Heart right ventricle (tissue), 16 donors: Measurements from ENCODE around the gene AGAP1. TPM values are rescaled to one million over a fixed set of nuclear protein-coding genes. Genes with fewer than 3 reads are reported as not detected.

Experiments
- ATAC-seq, 8 donors: fragments of 200-7000 bp; cut with Tn5 transposase; one replicate each; pipeline ENCODE4 v1.9.1; 2020; ENCODE audit warnings: mild to moderate bottlenecking in 8 of 8, moderate library complexity in 8 of 8, moderate number of reproducible peaks in 1 of 8
- DNase-seq, 2 donors: peaks; one replicate each; pipeline ENCODE4 v3.0.0-alpha.2; 2020
- H3K27ac ChIP-seq, 10 donors: fragments of 200-600 bp; sonication (generic) in 2 of 10; one replicate each; pipeline versions ENCODE4 v1.5.0 to v1.8.0; 2020 to 2022; ENCODE audit warnings: mild to moderate bottlenecking in 3 of 10
- H3K27me3 ChIP-seq, 7 donors: fragments of 200-600 bp; one replicate each; pipeline ENCODE4 v1.8.0; 2021 to 2022; ENCODE audit warnings: mild to moderate bottlenecking in 2 of 7
- H3K36me3 ChIP-seq, 9 donors: fragments of 200-600 bp; sonication (generic) in 1 of 9; one replicate each; pipeline versions ENCODE4 v1.5.0 to v1.8.0; 2020 to 2022; ENCODE audit warnings: mild to moderate bottlenecking in 2 of 9
- H3K4me1 ChIP-seq, 9 donors: fragments of 200-600 bp; sonication (generic) in 1 of 9; one replicate each; pipeline versions ENCODE4 v1.5.0 to v1.8.0; 2020 to 2022; ENCODE audit warnings: mild to moderate bottlenecking in 4 of 9
- H3K4me3 ChIP-seq, 10 donors: fragments of 200-600 bp; sonication (generic) in 2 of 10; one replicate each; pipeline versions ENCODE4 v1.5.0 to v1.8.0; 2020 to 2022; ENCODE audit warnings: mild to moderate bottlenecking in 7 of 10, moderate library complexity in 2 of 10
- H3K9me3 ChIP-seq, 11 donors: fragments of 200-600 bp in 10 of 11; sonication (generic) in 2 of 11; one replicate each; pipeline versions ENCODE4 v1.5.0 to v1.8.0; 2013 to 2022; ENCODE audit warnings: mild to moderate bottlenecking in 2 of 11, control low read depth in 1 of 11, moderate library complexity in 1 of 11
- CTCF ChIP-seq, 9 donors: fragments of 200-600 bp; sonication (generic) in 2 of 9; IDR thresholded peaks; one replicate each; pipeline versions ENCODE4 v1.5.0 to v1.8.0; 2021 to 2022; ENCODE audit warnings: antibody characterized with exemption in 9 of 9, mild to moderate bottlenecking in 5 of 9, moderate library complexity in 1 of 9
- WGBS, 2 donors: extraction: QIAGEN DNeasy Blood & Tissue Kit; methylation state at CpG; one replicate each; pipeline ENCODE4 v1.1.7; 2013; ENCODE audit warnings: inconsistent platforms in 1 of 2; 5-methylcytosine and 5-hydroxymethylcytosine counted together
- intact Hi-C, 10 donors: fragments of 100-400 bp; cut with DNase I; formaldehyde crosslinking; loops; one replicate each; pipeline versions ENCODE4 v1.11.1 to v1.14.2; 2022
- polyA plus RNA-seq, 2 donors: library from polyadenylated mRNA; stranded (reverse); fragments of 200-250 nt; gene quantifications; one replicate each; pipeline ENCODE4 v1.2.3, GENCODE V29; 2013
- total RNA-seq, 10 donors: library from RNA; stranded (reverse); fragmentation: NEBNext Ultra II Directional in 3 of 10; extraction: Animal tissue kit (Norgen Biotek cat#: 25700) in 3 of 10; gene quantifications; one replicate each; pipeline versions ENCODE4 v1.2.1 to v1.2.4, GENCODE V29; 2021 to 2023
- donor health status: Arrhythmogenic right ventricular cardiomyopathy.
- donor health status: ischemic (EF 13 %, LVEDD 7.1; RV severe dilation, severe dysfunction).
- donor health status: healthy with polysubstance abuse.
- donor health status: DM: no; HTN: yes; CAD: no.
- donor health status: DM: no; HTN: no; CAD: no.
- donor health status: ischemic (EF 25% LVEDD 6.9; RV normal size, moderate dysfunction).
- donor health status: ischemic (EF 25% LVEDD 5.7; RV mildly dilated, moderate dysfunction).
- donor health status: healthy.
- donor health status: DM: yes; HTN: yes; CAD: no.
- donor health status: Ischemic cardiomyopathy.
- donor health status: ischemic (EF 35%, LVEDD 5.7; RV mildly dilated, moderate dysfunction).
- donor health status: nonischemic (EF 11% LVEDD 7.7; RV severe dilation, severe dysfunction).
- donor health status: DM: yes; HTN: yes; CAD: no.
- donor health status: PGD.
- donor health status: ischemic (EF 29% LVEDD 5.4; RV normal size, mild dysfunction).
- donor health status: nonischemic (EF 23%, LVEDD 6.1; RV moderate dilation, normal function).

The AGAP1 gene
- total and polyA plus RNA-seq, 12 donors, result 3.5 to 29.2 (median 19.4) TPM

DNA sequence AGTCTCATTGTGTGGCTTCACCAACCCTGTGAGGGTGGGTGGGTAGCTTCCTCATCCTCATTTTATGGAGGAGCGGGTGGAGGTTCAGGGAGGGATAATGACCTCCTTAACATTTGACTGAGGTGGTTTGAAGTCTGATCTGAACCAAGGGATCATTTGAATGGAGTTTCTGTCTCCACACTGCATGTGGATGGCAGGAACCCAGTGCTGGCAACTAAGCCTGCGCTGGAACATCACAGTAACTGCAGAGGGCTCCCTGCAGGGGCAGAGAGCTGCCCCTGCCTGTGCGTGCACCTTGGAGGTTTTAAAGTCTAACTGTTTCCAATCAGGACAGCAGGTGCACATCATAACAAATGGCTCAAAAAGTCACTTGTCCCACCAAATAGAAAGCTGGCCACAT is 3.3 kb downstream of the AGAP1 start:
- Histone ChIP-seq H3K4me3 (no peak overlapping the region), H3K36me3 (no peaks in the 10 kb centered on the region), H3K9me3 (peaks cover 0 to 2% (median 0%) of the 10 kb centered on the region in 11 donors), H3K27me3 (peaks cover 0 to 35% (median 0%) of the 10 kb centered on the region in 7 donors), H3K4me1 (peaks cover 11 to 66% (median 40%) of the 10 kb centered on the region in 9 donors), H3K27ac (no peak overlapping the region)
- WGBS, 2 donors, result 85 to 88% methylated on average over 3 of the region's 3 CpGs
- ATAC-seq (no peak), DNase-seq (no peak)
- intact Hi-C loops, result loop anchor here in 4 of 10 donors (5.0 to 10.0 kb wide), 3 partner anchors 95 to 362 kb away; no protein-coding TSS in a partner anchor
- TF ChIP-seq CTCF (IDR thresholded peaks at IDR 0.05), result no peak

- no peak for ATAC-seq
- no peaks in the 10 kb centered on the region for H3K36me3 ChIP-seq
- no peak overlapping the region for H3K4me3 ChIP-seq
- H3K4me1 ChIP-seq, result peaks cover 14 to 71% (median 44%) of the 10 kb centered on the region in 9 donors
- H3K27me3 ChIP-seq, result peaks cover 0 to 21% (median 0%) of the 10 kb centered on the region in 7 donors
- no peak overlapping the region for H3K27ac ChIP-seq
- intact Hi-C loops, result loop anchor here in 4 of 10 donors (5.0 to 10.0 kb wide), 3 partner anchors 94 to 364 kb away; no protein-coding TSS in a partner anchor
- H3K9me3 ChIP-seq, result no peaks in the 10 kb centered on the region
- no peak for DNase-seq
- TF ChIP-seq CTCF (IDR thresholded peaks at IDR 0.05), result peak in 4 of 9 donors; percentile 16 to 29 (median 20)
- WGBS, 2 donors, result 61 to 65% methylated on average over 9 of the region's 9 CpGs
Measured at GRCh38 chr2:235498541-235498940, 4.7 kb downstream of the AGAP1 start.

GRCh38 chr2:235498946-235499812 is 5.3 kb downstream of the AGAP1 start:
- Histone ChIP-seq H3K4me3 (no peak overlapping the region), H3K27ac (no peak overlapping the region), H3K27me3 (peaks cover 0 to 20% (median 0%) of the 10 kb centered on the region in 7 donors), H3K9me3 (no peaks in the 10 kb centered on the region), H3K4me1 (peaks cover 14 to 77% (median 45%) of the 10 kb centered on the region in 9 donors), H3K36me3 (no peaks in the 10 kb centered on the region)
- intact Hi-C loops, result loop anchor here in 4 of 10 donors (5.0 to 10.0 kb wide), 3 partner anchors 93 to 364 kb away; no protein-coding TSS in a partner anchor
- WGBS, 2 donors, result 92 to 95% methylated on average over 24 of the region's 24 CpGs
- ATAC-seq, result no peak
- no peak for TF ChIP-seq CTCF (IDR thresholded peaks at IDR 0.05)
- no peak for DNase-seq

- WGBS, 2 donors, result 89% methylated on average over 13 of the region's 13 CpGs
- no peak for ATAC-seq
- intact Hi-C loops, result loop anchor here in 2 of 10 donors (5.0 to 10.0 kb wide), 2 partner anchors 85 to 92 kb away; no protein-coding TSS in a partner anchor
Measured at GRCh38 chr2:235500110-235500760, 6.4 kb downstream of the AGAP1 start.

More at GRCh38 chr2:235500110-235500760, 6.4 kb downstream of the AGAP1 start:
- no peak overlapping the region for H3K4me3 ChIP-seq
- no peaks in the 10 kb centered on the region for H3K36me3 ChIP-seq
- H3K9me3 ChIP-seq, result no peaks in the 10 kb centered on the region
- DNase-seq, result no peak
- no peak for TF ChIP-seq CTCF (IDR thresholded peaks at IDR 0.05)
- peaks cover 19 to 82% (median 48%) of the 10 kb centered on the region in 9 donors for H3K4me1 ChIP-seq
- H3K27me3 ChIP-seq, result peaks cover 0 to 13% (median 0%) of the 10 kb centered on the region in 7 donors
- H3K27ac ChIP-seq, result peak overlapping the region in 2 of 10 donors; percentile 25 to 61
